GM21447 (cell line): ENCODE data around the gene NSG1.

Experiments used
- ATAC-seq: cut with Tn5 transposase; IDR thresholded peaks from one replicate; pipeline ENCODE4 v1.9.1; 2021; ENCODE audit not compliant: unreplicated experiment

Gene NSG1

DNA sequence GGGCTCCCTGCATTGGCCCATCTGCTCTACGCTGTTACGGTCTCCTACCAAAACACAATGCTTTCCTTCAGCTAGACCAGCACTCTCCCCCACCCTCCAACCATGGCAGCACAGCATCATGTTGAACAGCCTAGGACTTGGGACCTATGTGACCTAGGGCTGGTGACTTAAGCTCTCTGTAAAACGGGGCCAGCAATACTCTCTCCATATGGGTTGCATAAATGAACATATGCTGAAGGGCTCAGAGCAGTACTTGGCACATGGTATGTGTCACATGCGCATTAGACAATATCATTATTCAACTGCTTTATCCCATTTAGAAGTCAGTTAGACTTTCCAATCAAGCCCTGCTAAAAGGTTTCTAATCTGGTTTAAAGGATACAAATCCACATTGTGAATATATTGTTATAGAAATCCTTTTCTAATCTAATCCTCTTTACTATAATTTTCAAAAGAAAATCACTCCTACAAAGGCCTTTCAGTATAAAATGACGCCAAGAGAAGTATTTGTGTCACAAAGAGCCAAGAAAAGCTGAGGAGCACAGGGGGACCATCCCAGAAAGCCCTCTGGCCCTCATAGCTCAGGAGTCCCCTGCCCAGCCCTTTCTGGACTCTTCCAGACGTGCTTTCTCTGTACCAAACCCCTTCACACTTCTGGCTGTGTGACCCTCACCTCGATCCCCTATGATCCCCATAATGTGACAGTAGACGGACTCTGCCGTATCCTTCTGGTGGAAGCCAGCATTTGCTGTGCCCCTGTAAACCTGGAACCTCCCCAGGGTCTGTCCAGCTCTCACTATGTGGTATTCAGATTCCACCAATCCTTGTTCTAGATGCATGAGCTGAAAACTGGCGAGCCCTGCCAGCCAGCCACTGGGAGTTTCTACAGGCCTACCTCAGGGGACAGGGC lies 42.3 kb downstream of the NSG1 start:
- no peak for ATAC-seq

DNA sequence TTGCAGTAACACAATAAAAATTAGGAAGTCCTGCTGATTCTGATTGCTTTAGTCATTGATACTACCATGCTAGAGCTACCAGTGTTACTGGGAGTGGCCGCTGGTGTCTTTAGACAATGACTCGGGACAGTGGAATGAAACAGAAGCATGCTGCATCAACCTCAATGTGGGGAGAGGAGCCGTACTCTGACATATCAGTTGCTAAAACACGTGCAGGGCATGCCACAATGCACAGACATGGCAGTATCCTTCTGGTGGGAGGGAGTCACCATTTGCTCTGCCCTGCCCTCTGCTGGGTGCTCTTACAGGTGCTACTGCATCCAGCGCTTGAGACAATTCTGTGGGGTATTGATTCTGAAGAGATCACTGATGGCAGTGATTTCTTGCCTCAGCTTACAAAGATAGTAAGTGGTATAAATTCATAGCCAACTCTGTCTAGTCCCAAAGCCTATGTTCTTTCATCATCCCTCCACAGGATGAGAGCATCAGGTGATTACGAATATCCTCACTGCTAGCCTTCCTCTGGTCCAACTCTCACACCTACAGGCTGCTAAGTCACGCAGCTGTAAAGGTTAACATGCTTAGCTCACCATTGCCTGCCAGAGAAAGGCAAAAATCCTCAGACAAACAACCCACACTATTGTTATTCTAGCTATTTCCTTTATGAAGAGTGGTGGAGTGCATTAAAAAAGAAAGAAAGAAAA lies 43.7 kb downstream of the NSG1 start:
- ATAC-seq, result peak; percentile 84

DNA sequence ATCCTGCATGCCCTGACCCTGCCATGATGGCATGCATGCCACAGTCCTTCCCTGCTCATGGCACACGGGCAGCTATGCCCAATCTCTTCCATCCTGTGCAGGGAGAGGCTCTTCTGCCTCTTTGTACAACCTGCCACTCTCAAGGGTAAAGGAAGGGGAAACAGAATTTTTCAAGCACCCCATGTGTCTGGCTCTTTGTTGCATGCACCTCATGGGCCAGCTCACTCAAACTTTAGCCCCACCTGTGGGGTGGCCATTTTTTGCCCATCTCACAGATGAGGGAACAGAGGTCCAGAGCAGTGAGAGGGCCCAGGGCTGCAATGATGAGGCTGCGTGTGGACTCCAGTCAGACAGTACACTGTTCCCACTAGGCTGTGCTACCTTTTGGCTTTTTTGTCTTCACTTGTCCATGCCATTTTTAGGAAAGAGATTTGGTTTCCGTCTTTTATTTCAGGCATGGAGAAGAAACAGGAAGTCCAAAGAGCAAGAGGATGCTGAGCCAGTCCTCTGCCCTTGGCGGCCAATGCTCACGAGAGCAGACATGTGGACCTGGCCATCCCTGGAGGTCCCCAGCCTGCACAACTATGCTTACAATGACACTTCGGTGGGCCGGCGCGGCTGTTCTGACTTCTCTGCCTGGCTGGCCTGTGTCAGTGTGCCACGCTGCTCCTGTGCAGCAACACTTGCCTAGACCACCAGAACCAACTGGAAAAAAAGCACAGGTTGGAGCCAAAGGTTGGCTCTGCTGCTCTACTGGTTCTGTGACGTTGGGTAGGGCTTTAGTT lies 45.6 kb downstream of the NSG1 start:
- no peak for ATAC-seq

DNA sequence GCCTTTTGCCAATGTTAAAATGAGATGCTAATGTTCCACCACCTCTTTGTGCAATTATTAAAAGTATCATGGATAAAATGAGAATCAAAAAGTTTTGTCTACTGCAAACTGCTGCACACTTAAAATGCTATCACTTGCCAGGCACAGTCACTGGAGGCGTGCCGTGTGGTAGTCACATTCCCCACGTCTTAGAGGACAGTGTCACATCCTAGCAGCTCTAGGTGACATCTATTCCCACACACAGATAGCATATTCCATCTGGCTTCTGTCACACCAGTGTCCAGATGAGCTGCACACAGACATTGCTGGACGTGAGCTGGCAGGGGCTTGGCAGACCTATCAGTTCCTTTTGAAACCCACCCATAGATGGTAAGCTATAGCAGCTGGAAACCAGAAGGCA lies 47.0 kb downstream of the NSG1 start:
- ATAC-seq, result no peak

DNA sequence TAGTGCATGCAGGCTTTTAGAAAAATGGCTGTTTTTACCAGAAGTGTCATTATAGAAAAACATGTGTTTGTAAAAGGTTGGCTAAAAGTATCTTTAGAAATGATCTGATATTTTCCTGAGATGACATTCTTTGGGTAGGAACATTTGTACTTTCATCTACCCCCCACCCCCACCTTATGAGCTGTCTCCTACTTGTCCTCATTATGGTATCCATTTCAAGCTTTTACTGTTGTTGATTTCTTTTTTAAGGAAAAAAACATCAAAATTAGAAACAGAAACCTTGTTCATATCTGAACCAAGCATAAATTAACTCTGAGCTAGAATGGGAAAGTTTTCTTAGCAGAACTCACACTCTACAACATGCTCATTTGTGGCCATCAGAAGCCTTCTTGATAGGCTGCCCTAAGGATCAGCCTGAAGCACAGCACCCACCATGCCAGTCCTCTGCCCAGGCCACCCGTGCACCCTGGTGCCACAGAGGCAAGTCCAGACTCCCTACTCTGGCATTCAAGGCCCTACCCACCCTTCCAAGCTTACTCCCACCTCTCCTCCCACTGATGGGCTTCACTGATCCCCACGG lies 49.4 kb downstream of the NSG1 start:
- no peak for ATAC-seq

DNA sequence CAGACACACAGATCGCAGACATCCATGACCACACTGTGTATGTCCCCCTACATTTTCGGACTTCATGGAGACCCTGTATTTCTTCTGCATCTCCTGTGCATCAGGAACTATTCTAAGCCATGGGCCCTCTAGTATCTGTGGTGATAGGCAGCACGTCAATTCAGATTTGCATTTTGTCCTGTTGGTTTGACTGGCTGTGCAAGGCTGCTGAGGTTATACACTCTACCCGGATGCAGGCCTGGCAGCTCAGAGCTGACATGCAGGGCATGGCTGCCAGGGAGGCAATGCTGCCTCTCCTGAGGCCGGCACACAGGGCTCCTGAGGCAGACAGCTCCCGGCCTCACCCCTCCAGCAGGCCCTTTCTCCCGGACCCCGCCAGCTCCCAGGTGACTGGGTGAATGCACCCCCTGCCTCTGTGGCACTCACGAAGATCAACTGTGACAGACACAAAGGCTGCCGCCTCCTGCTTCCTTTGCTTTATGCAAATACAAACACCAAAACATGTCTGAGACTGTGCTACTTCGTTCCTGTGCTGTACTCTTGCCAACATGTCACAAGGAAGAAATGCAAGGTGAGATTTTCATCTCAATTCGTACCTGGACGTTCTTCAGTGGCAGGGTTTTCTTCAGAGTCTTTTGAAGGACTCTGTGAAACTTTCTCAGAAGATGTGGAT lies 51.0 kb downstream of the NSG1 start:
- no peak for ATAC-seq

DNA sequence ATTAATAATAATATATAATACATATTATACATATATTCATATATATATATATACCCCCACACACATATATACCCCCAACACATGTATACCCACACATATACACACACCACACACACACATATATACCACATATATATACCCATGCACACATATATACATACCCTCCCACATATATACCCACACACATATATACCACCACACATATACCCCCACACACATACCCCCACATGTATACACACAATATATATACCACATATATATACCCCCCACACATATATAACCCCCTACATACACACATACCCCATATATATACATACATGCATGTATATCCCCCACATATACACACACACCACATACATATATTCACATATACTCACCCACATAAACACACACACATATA lies 52.0 kb downstream of the NSG1 start:
- no peak for ATAC-seq

DNA sequence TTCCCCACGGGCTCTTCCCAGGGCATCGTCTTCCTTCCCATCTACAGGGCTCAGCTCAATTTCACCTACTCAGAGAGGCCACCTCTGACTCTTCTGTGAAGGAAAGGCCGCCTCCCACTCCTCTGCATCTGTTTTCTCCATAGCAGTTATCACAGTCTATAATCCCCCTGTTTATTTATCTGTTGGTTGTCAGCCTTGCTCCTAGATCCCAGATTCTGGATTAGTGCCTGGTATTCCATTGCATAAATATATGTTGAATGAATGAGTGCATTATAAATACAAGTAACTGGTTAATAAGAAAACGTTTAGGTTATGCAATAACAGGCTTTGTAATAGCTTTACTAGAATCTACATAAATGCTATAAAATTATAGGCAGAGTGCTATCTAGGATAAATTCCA lies 52.9 kb downstream of the NSG1 start:
- ATAC-seq, result no peak

DNA sequence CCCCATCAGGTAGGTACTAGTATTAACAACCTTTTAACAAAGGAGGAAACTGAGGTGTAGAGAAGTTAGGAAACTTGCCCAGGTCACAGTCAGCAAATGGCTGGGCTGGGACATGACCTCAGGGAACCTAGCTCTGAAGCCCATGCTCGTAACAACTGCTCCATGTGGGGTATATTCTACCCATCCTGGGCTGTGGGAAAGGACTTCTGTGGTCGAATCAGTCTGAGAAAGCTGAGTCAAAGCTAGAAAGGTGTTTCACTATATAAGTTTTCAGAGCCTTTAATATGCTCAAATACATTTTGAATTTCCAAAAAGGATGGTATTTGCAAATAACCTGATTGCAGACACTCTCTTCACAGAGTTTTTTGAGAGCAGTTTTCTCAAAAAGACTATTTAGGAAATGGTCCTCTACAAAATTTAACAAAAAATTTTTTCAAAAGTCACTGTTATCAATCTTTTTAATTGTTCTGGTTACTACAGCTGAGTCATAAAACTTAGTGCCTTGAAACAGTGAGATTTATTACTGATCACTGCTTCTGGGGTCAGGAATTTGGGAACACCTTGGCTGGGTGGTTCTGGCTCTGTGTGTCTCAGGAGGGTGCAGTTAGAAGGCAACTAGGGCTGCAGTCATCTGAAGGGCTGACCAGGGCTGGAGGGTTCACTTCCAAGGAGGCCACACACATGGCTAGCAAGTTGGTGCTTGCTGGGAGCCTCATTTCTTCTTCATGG lies 53.6 kb downstream of the NSG1 start:
- no peak for ATAC-seq

DNA sequence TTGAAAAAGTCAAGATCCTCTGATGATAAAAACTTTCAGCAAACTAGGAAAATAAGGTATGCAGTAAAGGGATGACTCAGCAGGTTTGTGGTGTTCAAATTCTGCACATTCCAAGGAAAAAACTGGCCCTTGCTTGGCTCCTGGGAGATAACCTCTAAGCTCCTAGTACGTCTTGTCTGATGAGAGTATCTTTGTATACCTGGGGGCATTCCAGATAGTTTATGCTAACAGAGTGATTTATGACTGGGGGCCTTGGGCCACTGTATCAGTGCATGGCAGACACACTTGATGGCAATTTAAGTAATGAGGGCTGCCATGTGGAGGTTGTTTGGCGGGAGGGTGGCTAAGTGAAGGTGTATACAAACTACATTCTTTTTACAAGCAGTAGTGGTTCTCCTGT lies 56.9 kb downstream of the NSG1 start:
- ATAC-seq, result no peak

DNA sequence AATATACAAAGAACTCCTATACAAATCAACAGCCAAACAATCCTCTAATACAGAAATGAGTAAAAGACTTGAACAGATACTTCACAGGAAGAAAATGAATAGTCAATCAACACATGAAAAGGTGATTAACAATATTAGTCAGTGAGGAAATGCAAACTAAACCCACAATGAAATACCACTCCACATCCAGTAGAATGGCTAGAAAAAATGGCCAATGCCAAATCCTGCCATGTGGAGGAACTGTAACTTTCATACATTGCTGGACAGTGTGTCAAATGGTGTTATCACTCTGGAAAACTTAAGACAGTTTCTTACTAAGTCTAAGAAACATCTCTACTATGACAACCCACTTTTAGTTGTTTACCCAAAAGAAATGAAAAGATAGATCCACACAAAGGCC lies 59.5 kb downstream of the NSG1 start:
- no peak for ATAC-seq

DNA sequence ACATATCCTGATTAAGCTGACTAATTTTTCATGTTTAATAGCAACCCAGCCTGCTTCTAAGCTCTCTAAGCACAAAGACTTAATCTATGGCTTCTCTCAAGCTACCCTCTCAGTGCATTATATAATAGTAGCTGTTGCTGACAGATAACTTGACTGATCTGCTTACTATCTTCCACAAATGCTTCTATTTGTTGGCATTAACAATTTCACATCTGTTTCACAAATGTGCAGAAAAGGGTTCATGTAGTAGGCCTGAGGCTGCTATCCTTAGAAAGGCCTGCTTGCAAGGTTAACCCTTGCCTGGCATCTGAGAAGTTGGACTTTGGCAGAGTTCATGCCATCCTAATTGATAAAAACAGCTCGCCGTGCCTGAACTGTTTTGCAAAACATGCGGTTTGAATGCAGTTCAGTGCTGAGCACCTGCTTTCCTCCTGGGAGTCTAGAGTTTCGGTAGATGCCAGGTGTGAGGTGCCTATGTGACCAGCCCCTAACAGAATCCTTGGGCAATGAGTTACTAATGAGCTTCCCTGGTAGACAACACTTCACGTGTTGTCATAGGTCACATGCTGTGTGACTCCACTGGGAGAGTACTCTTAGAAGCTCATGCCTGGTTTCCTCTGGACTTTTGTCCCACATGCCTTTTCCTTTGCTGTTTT lies 68.4 kb downstream of the NSG1 start:
- ATAC-seq, result peak; percentile 93

DNA sequence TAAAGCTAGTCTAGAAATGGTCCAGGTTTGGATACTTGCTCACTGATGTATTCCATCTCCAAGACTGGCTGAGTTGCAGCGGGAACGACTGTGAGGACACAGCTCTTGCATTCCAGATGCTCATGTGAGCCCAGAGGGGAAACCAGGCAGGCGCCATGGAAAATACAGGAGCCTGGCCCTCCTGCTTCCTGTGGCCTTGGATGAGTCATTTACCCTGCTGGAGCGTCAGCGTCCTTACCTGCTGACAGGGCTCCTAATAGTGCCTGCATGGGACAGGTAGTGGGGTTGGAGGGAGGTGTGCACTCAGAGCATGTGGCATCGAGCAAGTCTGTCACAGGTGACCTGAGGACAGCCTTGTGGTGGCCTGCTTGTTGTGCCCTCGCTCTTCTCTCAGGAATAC lies 69.4 kb downstream of the NSG1 start:
- ATAC-seq, result no peak

DNA sequence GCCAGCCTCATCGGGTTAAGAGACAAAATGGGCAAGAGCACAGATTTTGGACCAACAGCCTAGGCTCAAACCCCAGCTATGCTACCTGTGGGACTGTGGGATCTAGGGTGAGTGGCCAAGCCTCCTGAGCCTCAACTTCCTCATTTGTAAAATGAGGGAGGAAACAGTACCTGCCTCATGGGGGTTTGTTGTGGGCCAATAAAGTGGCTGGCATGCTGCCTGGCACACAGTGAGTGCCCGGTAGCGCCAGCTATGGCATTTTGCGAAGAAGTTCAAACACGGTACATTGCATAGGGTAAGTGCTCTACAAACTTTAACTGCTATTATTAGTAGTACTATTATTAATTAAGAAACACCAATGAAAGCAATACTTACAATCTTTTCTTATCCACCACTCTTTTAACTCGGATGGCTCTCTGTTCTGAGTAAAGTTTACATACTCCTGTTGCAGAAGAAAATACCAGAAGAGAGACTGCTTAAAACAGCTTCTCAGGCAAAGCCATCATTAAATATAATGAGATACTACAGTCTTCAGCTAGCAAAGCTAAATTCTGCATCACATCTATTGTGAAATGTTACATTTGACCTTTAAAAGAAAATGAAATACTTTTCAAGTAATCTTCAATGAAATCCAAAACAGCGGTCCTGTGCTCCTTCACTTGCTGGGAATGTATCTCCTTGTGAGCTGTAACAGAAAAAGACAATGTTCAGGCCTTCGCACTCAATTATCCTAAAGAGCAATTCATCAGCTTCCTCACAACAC lies 70.1 kb downstream of the NSG1 start:
- no peak for ATAC-seq

DNA sequence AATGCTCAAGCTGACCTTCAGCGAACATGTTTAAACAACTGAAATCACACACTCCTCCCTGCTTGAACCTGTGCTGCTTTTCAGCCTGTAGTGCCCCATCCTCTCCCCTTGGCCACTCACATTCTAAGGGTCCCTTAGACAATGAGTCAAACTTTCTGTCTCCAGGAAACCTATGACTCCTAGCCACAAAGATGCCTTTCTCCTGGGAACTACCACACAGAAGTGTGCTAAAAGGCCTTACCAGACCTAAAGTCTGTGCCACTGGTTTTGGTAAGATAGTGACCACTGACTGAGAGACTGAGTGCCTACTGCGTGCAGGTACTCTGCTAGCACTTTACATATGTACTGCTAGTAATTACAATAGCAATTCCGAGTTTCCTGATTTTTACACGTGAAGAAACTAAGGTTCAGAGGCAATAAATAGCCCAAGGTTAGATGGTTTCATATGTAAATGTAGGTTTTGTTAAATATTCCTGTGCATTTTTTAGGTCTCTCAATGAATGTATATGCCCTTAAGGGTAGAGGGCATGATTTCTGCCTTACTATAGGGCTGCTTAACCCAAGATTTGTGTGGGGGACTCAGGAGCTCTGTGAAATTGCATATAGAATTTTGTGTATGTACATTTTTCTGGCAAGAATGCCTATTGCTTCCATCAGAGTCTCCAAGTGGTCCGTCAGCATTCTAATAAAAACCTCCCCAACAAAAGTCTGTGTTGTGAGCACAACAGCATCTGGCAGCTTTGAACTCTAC lies 71.1 kb downstream of the NSG1 start:
- no peak for ATAC-seq

DNA sequence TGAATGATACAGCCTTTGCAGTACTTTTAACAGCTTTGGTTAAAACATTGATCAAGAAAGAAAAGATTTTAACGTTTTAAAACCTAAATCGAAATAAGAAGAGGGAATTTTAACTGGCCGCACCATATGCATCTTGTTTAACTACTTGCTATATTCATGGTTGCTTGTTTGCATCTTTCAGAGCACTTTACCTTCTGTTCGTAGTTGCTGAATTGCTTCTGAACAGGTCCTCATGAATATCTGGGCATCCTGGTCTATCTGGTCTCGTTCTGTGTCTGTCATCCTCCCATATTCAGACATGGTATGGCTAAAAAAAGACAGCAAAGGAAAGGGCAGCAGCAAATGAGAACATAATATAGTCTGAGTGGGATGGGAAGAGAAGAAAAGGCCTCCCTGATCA lies 72.3 kb downstream of the NSG1 start:
- no peak for ATAC-seq

DNA sequence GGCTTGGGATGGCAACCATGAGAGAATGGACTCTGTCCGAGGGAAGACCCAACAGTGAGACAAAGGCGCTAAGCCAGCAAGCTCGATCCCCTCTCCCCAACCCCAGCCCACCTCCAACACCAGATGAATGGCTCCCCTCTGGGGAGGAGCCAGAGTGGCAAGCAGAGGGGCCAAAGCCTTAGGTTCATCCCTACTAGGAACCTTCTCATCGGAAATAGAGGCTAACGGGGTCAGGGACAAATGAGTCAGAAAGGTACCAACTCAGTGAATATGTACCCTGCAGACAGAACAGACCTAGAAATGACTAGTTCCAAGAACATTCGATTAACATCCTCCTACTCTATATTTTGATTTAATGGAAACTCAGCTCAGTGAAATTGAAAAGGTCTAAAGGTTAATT lies 73.9 kb downstream of the NSG1 start:
- ATAC-seq, result no peak

DNA sequence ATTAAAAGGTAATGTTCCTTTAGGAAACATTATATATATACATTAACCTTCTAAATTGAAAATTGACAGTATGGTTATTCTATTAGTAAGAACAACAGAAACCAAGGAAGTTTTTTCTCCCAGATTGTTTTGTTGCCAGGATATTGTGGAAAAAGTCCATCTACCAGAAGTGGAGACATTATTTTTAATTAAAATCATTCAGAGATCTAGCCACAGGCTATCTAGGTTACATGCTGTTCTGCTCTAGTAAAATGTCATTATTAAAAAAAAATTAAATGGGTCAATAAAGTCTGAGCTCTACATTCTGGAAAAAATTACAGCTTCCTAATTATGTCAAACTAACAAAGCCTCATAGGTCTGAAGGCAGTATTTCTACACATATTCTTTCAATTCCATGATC lies 74.3 kb downstream of the NSG1 start:
- no peak for ATAC-seq
